Neuron (in vitro differentiated cells): ENCODE data around the gene CFP.
A peak's percentile ranks its signal among the peaks of the same experiment; 100 is the strongest.

ENCODE experiments used
- H2AFZ ChIP-seq: one replicate; pipeline ENCODE4 v1.6.1; 2013; ENCODE audit warnings: low read depth, mild to moderate bottlenecking, inconsistent platforms, low read length, moderate library complexity
- H3K27me3 ChIP-seq: one replicate; pipeline ENCODE4 v1.6.1; 2013; ENCODE audit warnings: low read length; ENCODE audit not compliant: insufficient read depth
- H3K36me3 ChIP-seq: one replicate; pipeline ENCODE4 v1.6.1; 2013; ENCODE audit warnings: low read length; ENCODE audit not compliant: insufficient read depth
- H3K4me1 ChIP-seq: one replicate; pipeline ENCODE4 v1.6.1; 2013; ENCODE audit warnings: low read length; ENCODE audit not compliant: insufficient read depth
- H3K4me3 ChIP-seq: 2 replicates; pipeline ENCODE4 v1.5.1; 2013; ENCODE audit warnings: mild to moderate bottlenecking, low read length, moderate library complexity
- H3K9me3 ChIP-seq: one replicate; pipeline ENCODE4 v1.6.1; 2013; ENCODE audit warnings: low read length

The CFP gene

GRCh38 chrX:47632666-47633065 lies 2.9 kb upstream of the CFP start:
- Histone ChIP-seq H3K36me3 (peaks cover 13% of the 10 kb centered on the region), H3K27me3 (no peaks in the 10 kb centered on the region), H2AFZ (no peak overlapping the region), H3K9me3 (no peaks in the 10 kb centered on the region), H3K4me1 (no peaks in the 10 kb centered on the region), H3K4me3 (no peak overlapping the region)

- Histone ChIP-seq H2AFZ (no peak overlapping the region), H3K4me3 (no peak overlapping the region), H3K27me3 (no peaks in the 10 kb centered on the region), H3K4me1 (no peaks in the 10 kb centered on the region), H3K36me3 (peaks cover 10% of the 10 kb centered on the region), H3K9me3 (no peaks in the 10 kb centered on the region)
Observed at GRCh38 chrX:47631676-47632075, 1.9 kb upstream of the CFP start.

GRCh38 chrX:47628982-47629381 lies 748 bp downstream of the CFP start:
- no peaks in the 10 kb centered on the region for H3K36me3 ChIP-seq
- H3K9me3 ChIP-seq = no peaks in the 10 kb centered on the region
- H3K4me3 ChIP-seq = no peak overlapping the region
- no peaks in the 10 kb centered on the region for H3K4me1 ChIP-seq
- no peaks in the 10 kb centered on the region for H3K27me3 ChIP-seq
- H2AFZ ChIP-seq = no peak overlapping the region

GRCh38 chrX:47625365-47625764 lies 4.4 kb downstream of the CFP start:
- Histone ChIP-seq H3K4me1 (no peaks in the 10 kb centered on the region), H2AFZ (no peak overlapping the region), H3K27me3 (no peaks in the 10 kb centered on the region), H3K9me3 (no peaks in the 10 kb centered on the region), H3K4me3 (no peak overlapping the region), H3K36me3 (no peaks in the 10 kb centered on the region)

- Histone ChIP-seq H3K4me3 (peak overlapping the region; percentile 42), H2AFZ (no peak overlapping the region), H3K36me3 (no peaks in the 10 kb centered on the region), H3K27me3 (no peaks in the 10 kb centered on the region), H3K4me1 (no peaks in the 10 kb centered on the region), H3K9me3 (no peaks in the 10 kb centered on the region)
Observed at GRCh38 chrX:47623540-47624027, 6.1 kb downstream of the CFP start.

- Histone ChIP-seq H3K4me1 (no peaks in the 10 kb centered on the region), H2AFZ (no peak overlapping the region), H3K27me3 (no peaks in the 10 kb centered on the region), H3K36me3 (no peaks in the 10 kb centered on the region), H3K9me3 (no peaks in the 10 kb centered on the region), H3K4me3 (no peak overlapping the region)
Observed at GRCh38 chrX:47621851-47622250, 7.9 kb downstream of the CFP start.

- Histone ChIP-seq H3K9me3 (no peaks in the 10 kb centered on the region), H3K27me3 (no peaks in the 10 kb centered on the region), H3K36me3 (no peaks in the 10 kb centered on the region), H3K4me3 (peak overlapping the region; percentile 26), H3K4me1 (no peaks in the 10 kb centered on the region), H2AFZ (no peak overlapping the region)
Observed at GRCh38 chrX:47620303-47620685, 9.4 kb downstream of the CFP start.

- peak within 1 kb of the TSS; percentile 50 for H3K4me3 ChIP-seq
Observed at GRCh38 chrX:47619486-47620302, 10.0 kb downstream of the CFP start, which contains the start of gene SYN1. Gene SYN1, minus strand, starts transcription at chrX:47619857. Its CDS starts 129 bp downstream, at chrX:47619728.

GRCh38 chrX:47618923-47619485 lies 10.7 kb downstream of the CFP start:
- Histone ChIP-seq H3K27me3 (no peaks in the 10 kb centered on the region), H3K9me3 (no peaks in the 10 kb centered on the region), H2AFZ (no peak overlapping the region), H3K4me3 (peak overlapping the region; percentile 50), H3K4me1 (no peaks in the 10 kb centered on the region), H3K36me3 (no peaks in the 10 kb centered on the region)

More at GRCh38 chrX:47619486-47620302, 10.0 kb downstream of the CFP start, which contains the start of gene SYN1:
- Histone ChIP-seq H2AFZ (peak within 1 kb of the TSS; percentile 12), H3K9me3 (no peaks in the 10 kb centered on the region), H3K36me3 (no peaks in the 10 kb centered on the region), H3K27me3 (no peaks in the 10 kb centered on the region), H3K4me1 (no peaks in the 10 kb centered on the region)

GRCh38 chrX:47614618-47615017 lies 15.1 kb downstream of the CFP start:
- H3K4me3 ChIP-seq = no peak overlapping the region
- H3K27me3 ChIP-seq = no peaks in the 10 kb centered on the region
- no peak overlapping the region for H2AFZ ChIP-seq
- H3K9me3 ChIP-seq = no peaks in the 10 kb centered on the region
- H3K36me3 ChIP-seq = no peaks in the 10 kb centered on the region
- no peaks in the 10 kb centered on the region for H3K4me1 ChIP-seq

GRCh38 chrX:47613082-47613481 lies 16.6 kb downstream of the CFP start:
- no peaks in the 10 kb centered on the region for H3K9me3 ChIP-seq
- H2AFZ ChIP-seq = no peak overlapping the region
- H3K27me3 ChIP-seq = no peaks in the 10 kb centered on the region
- H3K4me3 ChIP-seq = no peak overlapping the region
- no peaks in the 10 kb centered on the region for H3K36me3 ChIP-seq
- H3K4me1 ChIP-seq = peaks cover 4% of the 10 kb centered on the region

GRCh38 chrX:47612418-47612817 lies 17.3 kb downstream of the CFP start:
- Histone ChIP-seq H3K36me3 (no peaks in the 10 kb centered on the region), H3K4me1 (peaks cover 4% of the 10 kb centered on the region)

GRCh38 chrX:47611926-47612325 lies 17.8 kb downstream of the CFP start:
- no peak overlapping the region for H3K4me3 ChIP-seq

More at GRCh38 chrX:47612418-47612817, 17.3 kb downstream of the CFP start:
- Histone ChIP-seq H3K27me3 (no peaks in the 10 kb centered on the region), H2AFZ (no peak overlapping the region), H3K4me3 (no peak overlapping the region), H3K9me3 (no peaks in the 10 kb centered on the region)

More at GRCh38 chrX:47611926-47612325, 17.8 kb downstream of the CFP start:
- Histone ChIP-seq H3K36me3 (no peaks in the 10 kb centered on the region), H3K9me3 (no peaks in the 10 kb centered on the region), H3K4me1 (peaks cover 4% of the 10 kb centered on the region), H2AFZ (no peak overlapping the region), H3K27me3 (no peaks in the 10 kb centered on the region)
